OCI-LY3 (cell line): ENCODE results near the gene TBATA.

Source experiments
- EZH2phosphoT487 ChIP-seq: fragments of 200-600 bp; shearing (Covaris generic); IDR thresholded peaks from 2 replicates; pipeline ENCODE4 v1.6.1; 2018; ENCODE audit warnings: antibody characterized with exemption, mixed run types, low read depth
- TF ChIP-seq, protein P1 (sequence below): fragments of 200-600, 300-600 bp; sonication (generic); IDR thresholded peaks from 2 replicates; pipeline ENCODE4 v1.5.1; 2014; ENCODE audit warnings: antibody characterized with exemption, low read length, low read depth

DNA sequence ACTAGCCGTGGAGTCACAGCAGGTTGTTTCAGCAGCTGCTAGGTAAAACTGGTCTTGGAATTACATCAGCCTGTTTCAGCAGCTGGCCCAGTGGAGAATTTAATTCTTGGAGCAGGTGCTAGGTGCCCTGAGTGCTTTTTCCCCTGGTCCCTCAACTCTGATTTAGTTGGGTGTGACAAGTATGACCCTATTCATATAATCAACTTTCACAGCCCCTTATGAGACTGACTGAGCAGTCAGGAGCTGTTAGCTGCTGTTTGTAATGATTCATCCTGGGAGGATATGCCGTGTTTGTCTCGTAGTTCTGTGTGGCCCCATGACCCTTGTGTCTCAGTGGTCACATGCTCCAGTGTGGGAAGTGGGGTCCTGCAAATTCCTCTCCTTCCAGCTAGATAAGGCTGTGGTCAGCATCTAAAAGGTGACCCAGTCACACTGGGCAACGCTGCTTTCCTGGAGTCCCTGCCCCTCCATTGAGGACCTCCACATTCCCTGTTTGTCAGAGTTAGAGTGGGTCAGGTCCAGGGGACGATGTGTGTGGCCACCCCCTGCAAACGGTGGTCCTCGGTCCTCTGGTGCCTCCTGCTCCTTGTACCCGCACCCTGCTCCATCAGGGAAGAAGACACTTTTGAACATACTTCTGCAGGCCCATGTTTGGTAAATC lies 28.3 kb downstream of the TBATA start:
- TF ChIP-seq, protein P1, sequence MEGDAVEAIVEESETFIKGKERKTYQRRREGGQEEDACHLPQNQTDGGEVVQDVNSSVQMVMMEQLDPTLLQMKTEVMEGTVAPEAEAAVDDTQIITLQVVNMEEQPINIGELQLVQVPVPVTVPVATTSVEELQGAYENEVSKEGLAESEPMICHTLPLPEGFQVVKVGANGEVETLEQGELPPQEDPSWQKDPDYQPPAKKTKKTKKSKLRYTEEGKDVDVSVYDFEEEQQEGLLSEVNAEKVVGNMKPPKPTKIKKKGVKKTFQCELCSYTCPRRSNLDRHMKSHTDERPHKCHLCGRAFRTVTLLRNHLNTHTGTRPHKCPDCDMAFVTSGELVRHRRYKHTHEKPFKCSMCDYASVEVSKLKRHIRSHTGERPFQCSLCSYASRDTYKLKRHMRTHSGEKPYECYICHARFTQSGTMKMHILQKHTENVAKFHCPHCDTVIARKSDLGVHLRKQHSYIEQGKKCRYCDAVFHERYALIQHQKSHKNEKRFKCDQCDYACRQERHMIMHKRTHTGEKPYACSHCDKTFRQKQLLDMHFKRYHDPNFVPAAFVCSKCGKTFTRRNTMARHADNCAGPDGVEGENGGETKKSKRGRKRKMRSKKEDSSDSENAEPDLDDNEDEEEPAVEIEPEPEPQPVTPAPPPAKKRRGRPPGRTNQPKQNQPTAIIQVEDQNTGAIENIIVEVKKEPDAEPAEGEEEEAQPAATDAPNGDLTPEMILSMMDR, result no peak
- no peak for TF ChIP-seq EZH2phosphoT487
